Osteoblast (primary cell): Measurements from ENCODE around the gene MT1HL1. TPM values are rescaled to one million over a fixed set of nuclear protein-coding genes. Genes with fewer than 3 reads are reported as not detected.

Experiments used
- DNase-seq: peaks from one replicate; pipeline ENCODE4 v3.0.0; 2011; ENCODE audit warnings: low spot score, mixed read lengths; ENCODE audit not compliant: insufficient read length; ENCODE audit errors: missing footprints
- H2AFZ ChIP-seq: 2 replicates; pipeline ENCODE4 v1.6.0; 2011; ENCODE audit warnings: mild to moderate bottlenecking, low read length
- H3K27ac ChIP-seq: 2 replicates; pipeline ENCODE4 v1.5.1; 2011; ENCODE audit warnings: mild to moderate bottlenecking, low read depth, low read length, moderate library complexity
- H3K27me3 ChIP-seq: 2 replicates; pipeline ENCODE4 v1.6.0; 2012; ENCODE audit warnings: mild to moderate bottlenecking, control low read depth, inconsistent platforms, low read length, moderate library complexity; ENCODE audit not compliant: insufficient read depth
- H3K36me3 ChIP-seq: 2 replicates; pipeline ENCODE4 v1.5.1; 2011; ENCODE audit warnings: mild to moderate bottlenecking, low read length, control low read depth, moderate library complexity; ENCODE audit not compliant: insufficient read depth
- H3K4me1 ChIP-seq: 2 replicates; pipeline ENCODE4 v1.5.1; 2011; ENCODE audit warnings: mild to moderate bottlenecking, low read length, control low read depth, moderate library complexity; ENCODE audit not compliant: insufficient read depth
- H3K4me2 ChIP-seq: 2 replicates; pipeline ENCODE4 v1.6.0; 2011; ENCODE audit warnings: mild to moderate bottlenecking, low read length; ENCODE audit not compliant: insufficient read depth
- H3K4me3 ChIP-seq: fragments of 200-600 bp; sonication (generic); 3 replicates; pipeline ENCODE4 v1.5.1; 2012; ENCODE audit warnings: mild to moderate bottlenecking, low read length, inconsistent platforms; ENCODE audit not compliant: insufficient read depth
- H3K79me2 ChIP-seq: 2 replicates; pipeline ENCODE4 v1.6.0; 2012; ENCODE audit warnings: mild to moderate bottlenecking, low read length, control low read depth, inconsistent platforms; ENCODE audit not compliant: insufficient read depth
- H3K9me3 ChIP-seq: 2 replicates; pipeline ENCODE4 v1.5.1; 2011; ENCODE audit warnings: low read depth, low read length, control low read depth
- H4K20me1 ChIP-seq: 2 replicates; pipeline ENCODE4 v1.6.0; 2012; ENCODE audit warnings: mild to moderate bottlenecking, low read length, control low read depth; ENCODE audit not compliant: insufficient read depth
- CTCF ChIP-seq: IDR thresholded peaks from 2 replicates; pipeline ENCODE4 v1.5.1; 2011; ENCODE audit warnings: mild to moderate bottlenecking, low read depth, low read length, moderate library complexity; ENCODE audit errors: extremely low read depth
- total RNA-seq: library from RNA; depleted of rRNA; stranded (reverse); fragments of >200 nt; gene quantifications from 2 replicates; pipeline ENCODE4 v1.2.3, GENCODE V29; 2012

Gene MT1HL1
- total RNA-seq, 1 donor, result not detected

- Histone ChIP-seq H4K20me1 (no peaks in the 10 kb centered on the region), H3K9me3 (no peaks in the 10 kb centered on the region), H3K4me3 (no peak overlapping the region), H3K36me3 (no peaks in the 10 kb centered on the region), H3K27me3 (peaks cover 6% of the 10 kb centered on the region), H3K4me2 (no peak overlapping the region), H2AFZ (no peak overlapping the region), H3K27ac (no peak overlapping the region), H3K79me2 (no peaks in the 10 kb centered on the region), H3K4me1 (no peaks in the 10 kb centered on the region)
- DNase-seq, result peak; percentile 75
- TF ChIP-seq CTCF, result no peak
These were observed 41.2 kb upstream of the MT1HL1 start for GRCh38 chr1:237045278-237046016.

DNA sequence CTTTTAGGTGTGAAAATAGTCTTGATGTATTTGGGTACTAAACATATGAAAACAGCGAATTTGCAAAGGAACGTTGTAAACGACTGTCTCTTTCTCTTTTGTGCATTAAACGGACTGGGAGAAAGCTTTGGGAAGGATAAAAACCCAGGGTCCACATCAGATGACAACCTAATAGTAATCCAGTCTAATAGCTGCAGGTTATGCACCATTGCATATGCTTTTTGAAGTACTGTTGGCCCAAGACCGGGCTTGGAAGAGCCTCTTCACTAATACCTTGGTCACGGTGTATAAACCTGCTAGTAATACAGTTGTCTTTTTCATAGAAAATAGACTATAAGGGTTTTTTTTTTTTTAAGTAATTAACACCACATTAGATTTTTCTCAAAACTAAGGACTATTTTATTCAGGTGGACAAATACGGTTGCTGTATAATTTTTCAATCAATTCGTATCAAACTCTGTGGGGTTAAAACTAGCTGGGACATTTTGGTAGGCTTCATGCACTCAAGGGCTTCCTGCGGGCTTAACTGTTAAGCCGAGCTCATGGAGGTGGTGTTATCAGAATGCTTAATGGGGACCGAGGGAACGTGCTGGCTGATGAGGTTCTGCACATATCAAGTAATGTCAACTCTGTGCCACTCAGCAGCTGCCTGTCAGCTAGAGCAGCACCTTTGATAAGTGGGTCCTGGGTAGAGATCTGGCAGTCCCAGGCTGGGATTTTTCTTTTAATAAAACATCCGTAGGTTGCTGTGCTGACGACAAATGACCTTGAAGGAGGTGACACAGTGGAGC lies 39.8 kb upstream of the MT1HL1 start:
- H3K27me3 ChIP-seq, result peaks cover 6% of the 10 kb centered on the region
- no peak overlapping the region for H3K4me3 ChIP-seq
- H3K79me2 ChIP-seq, result no peaks in the 10 kb centered on the region
- no peak for DNase-seq
- no peak overlapping the region for H3K4me2 ChIP-seq
- no peaks in the 10 kb centered on the region for H3K9me3 ChIP-seq
- H3K27ac ChIP-seq, result no peak overlapping the region
- H3K36me3 ChIP-seq, result no peaks in the 10 kb centered on the region
- TF ChIP-seq CTCF, result no peak
- H3K4me1 ChIP-seq, result no peaks in the 10 kb centered on the region
- no peaks in the 10 kb centered on the region for H4K20me1 ChIP-seq
- no peak overlapping the region for H2AFZ ChIP-seq

DNA sequence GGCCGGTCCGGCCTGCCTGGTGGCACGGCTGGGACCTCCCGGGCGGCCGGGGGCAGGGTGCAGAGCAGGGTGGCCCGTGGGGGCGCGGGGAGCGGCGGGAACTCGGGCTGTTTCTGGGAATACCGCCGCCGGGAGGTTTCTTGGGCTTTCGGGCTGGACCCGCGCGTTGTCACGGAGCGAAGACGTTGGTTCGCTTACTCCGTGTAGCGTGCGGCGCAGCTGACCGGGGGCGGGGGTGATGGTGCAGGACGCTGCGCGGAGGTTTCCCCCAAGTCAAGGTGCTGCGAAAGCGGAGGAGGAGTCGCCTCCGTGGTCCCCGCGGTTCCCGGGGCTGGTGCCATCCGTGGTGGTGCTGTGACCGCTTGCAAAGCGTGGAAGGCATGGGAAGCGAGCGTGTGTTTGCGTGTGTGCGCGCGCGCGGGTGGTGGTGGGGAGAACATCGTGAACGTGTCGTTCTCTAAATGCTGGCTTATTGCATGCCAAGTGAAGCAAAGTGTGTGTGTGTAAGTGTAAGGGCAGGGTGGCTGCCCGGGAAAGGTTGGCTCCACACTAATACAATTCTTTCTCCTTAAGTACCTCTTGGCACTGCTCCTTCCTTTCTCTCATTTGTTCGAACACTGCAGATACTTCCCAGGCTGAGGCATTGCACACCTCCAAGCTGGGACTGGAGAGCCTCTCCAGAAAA lies 38.8 kb upstream of the MT1HL1 start:
- no peaks in the 10 kb centered on the region for H4K20me1 ChIP-seq
- H3K9me3 ChIP-seq, result no peaks in the 10 kb centered on the region
- H3K36me3 ChIP-seq, result no peaks in the 10 kb centered on the region
- peaks cover 6% of the 10 kb centered on the region for H3K27me3 ChIP-seq
- no peak overlapping the region for H2AFZ ChIP-seq
- no peaks in the 10 kb centered on the region for H3K79me2 ChIP-seq
- H3K4me1 ChIP-seq, result no peaks in the 10 kb centered on the region
- H3K27ac ChIP-seq, result no peak overlapping the region
- no peak for TF ChIP-seq CTCF
- H3K4me3 ChIP-seq, result no peak overlapping the region
- DNase-seq, result peak; percentile 73
- no peak overlapping the region for H3K4me2 ChIP-seq

DNA sequence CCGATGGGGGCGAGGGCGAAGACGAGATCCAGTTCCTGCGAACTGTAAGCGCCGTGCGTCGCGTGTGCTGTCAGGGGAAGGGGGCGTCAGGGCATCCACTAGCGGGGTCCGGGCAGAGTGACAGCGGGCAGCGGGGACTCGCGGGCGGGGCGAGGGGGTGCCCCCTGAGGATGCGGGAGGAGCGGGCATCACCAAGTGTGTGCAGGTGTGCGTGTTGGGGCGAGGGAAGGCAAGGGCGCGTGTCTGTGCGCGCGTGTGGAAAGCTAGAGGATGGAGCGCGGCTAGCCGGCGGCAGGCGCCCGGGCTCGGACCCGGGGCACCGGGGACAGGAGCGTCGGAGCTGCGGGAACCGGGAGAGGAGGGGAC lies 38.3 kb upstream of the MT1HL1 start:
- Histone ChIP-seq H3K9me3 (no peaks in the 10 kb centered on the region), H3K4me3 (no peak overlapping the region), H3K27me3 (peaks cover 6% of the 10 kb centered on the region), H3K36me3 (no peaks in the 10 kb centered on the region), H3K27ac (no peak overlapping the region), H3K79me2 (no peaks in the 10 kb centered on the region), H3K4me2 (no peak overlapping the region), H3K4me1 (no peaks in the 10 kb centered on the region), H2AFZ (no peak overlapping the region), H4K20me1 (no peaks in the 10 kb centered on the region)
- DNase-seq, result no peak
- TF ChIP-seq CTCF, result no peak
